ENCODE data around the gene DDX54.

Gene DDX54

GRCh38 chr12:113232840-113233585, 47.7 kb upstream of the DDX54 start:
- peak overlapping the region in 1 of 2 experiments; percentile 1 for H3K4me3 ChIP-seq (ENCODE audit: insufficient read depth in 1 of 2, low read depth in 1 of 2, low read length in 2 of 2)
- H3K36me3 ChIP-seq (ENCODE audit: control insufficient read depth in 1 of 2, insufficient read depth in 2 of 2, low read depth in 1 of 2, low read length in 2 of 2): peaks cover 31 to 71% of the 10 kb centered on the region in 2 experiments
- peaks cover 7% of the 10 kb centered on the region for H3K9me3 ChIP-seq (ENCODE audit: control insufficient read depth, low read length)
- no peak overlapping the region for H2BK15ac ChIP-seq (ENCODE audit: low read depth, poor library complexity, severe bottlenecking)
- H2AFZ ChIP-seq (ENCODE audit: low read depth, low read length): no peak overlapping the region
- H4K8ac ChIP-seq (ENCODE audit: low read length): no peak overlapping the region
- H3K4me1 ChIP-seq (ENCODE audit: control insufficient read depth, insufficient read depth, low read depth, low read length): peaks cover 38% of the 10 kb centered on the region
- H2AK5ac ChIP-seq (ENCODE audit: low read length, severe bottlenecking): peak overlapping the region; percentile 99
- H3K79me1 ChIP-seq (replicated peaks; ENCODE audit: low read length, poor library complexity, severe bottlenecking): peaks cover 10% of the 10 kb centered on the region
- no peak overlapping the region for H2BK120ac ChIP-seq (ENCODE audit: low read depth, low read length)
- H3K14ac ChIP-seq (ENCODE audit: low read length in 2 of 2): no peak overlapping the region
- WGBS: 81% methylated on average over 25 of the region's 25 CpGs
- peak overlapping the region; percentile 74 for H3K9ac ChIP-seq (ENCODE audit: low read length)
- H3K18ac ChIP-seq (ENCODE audit: low read depth in 1 of 2, low read length in 2 of 2): no peak overlapping the region
- no peak overlapping the region for H2BK5ac ChIP-seq (ENCODE audit: low read depth, low read length, poor library complexity, severe bottlenecking)
- H2BK12ac ChIP-seq (ENCODE audit: low read length in 2 of 2): no peak overlapping the region
- no peak overlapping the region for H3K23ac ChIP-seq (ENCODE audit: low read length in 2 of 2)
- H3K27ac ChIP-seq (ENCODE audit: low read length, poor library complexity, severe bottlenecking): peak overlapping the region; percentile 95
- peak overlapping the region; percentile 34 for H4K91ac ChIP-seq (ENCODE audit: low read length)
- no peak overlapping the region for H3K4ac ChIP-seq (ENCODE audit: low read depth in 1 of 2, low read length in 2 of 2)
- H3K4me2 ChIP-seq (ENCODE audit: low read length, poor library complexity, severe bottlenecking): peak overlapping the region; percentile 2
- no peak for DNase-seq
- no peaks in the 10 kb centered on the region for H3K27me3 ChIP-seq (ENCODE audit: control insufficient read depth in 1 of 2, insufficient read depth in 1 of 2, low read length in 2 of 2)

- H2BK15ac ChIP-seq (ENCODE audit: low read depth, poor library complexity, severe bottlenecking): no peak overlapping the region
- no peaks in the 10 kb centered on the region for H3K27me3 ChIP-seq (ENCODE audit: control insufficient read depth in 1 of 2, insufficient read depth in 1 of 2, low read length in 2 of 2)
- peaks cover 38% of the 10 kb centered on the region for H3K4me1 ChIP-seq (ENCODE audit: control insufficient read depth, insufficient read depth, low read depth, low read length)
- H3K4me3 ChIP-seq (ENCODE audit: insufficient read depth in 1 of 2, low read depth in 1 of 2, low read length in 2 of 2): peak overlapping the region in 1 of 2 experiments; percentile 1
- no peak for DNase-seq
- H3K4ac ChIP-seq (ENCODE audit: low read depth in 1 of 2, low read length in 2 of 2): peak overlapping the region; percentile 57 to 75
- H2AFZ ChIP-seq (ENCODE audit: low read depth, low read length): no peak overlapping the region
- H3K9me3 ChIP-seq (ENCODE audit: control insufficient read depth, low read length): peaks cover 7% of the 10 kb centered on the region
- peak overlapping the region; percentile 74 for H3K9ac ChIP-seq (ENCODE audit: low read length)
- H3K36me3 ChIP-seq (ENCODE audit: control insufficient read depth in 1 of 2, insufficient read depth in 2 of 2, low read depth in 1 of 2, low read length in 2 of 2): peaks cover 36 to 73% of the 10 kb centered on the region in 2 experiments
- no peak overlapping the region for H3K23ac ChIP-seq (ENCODE audit: low read length in 2 of 2)
- H2AK5ac ChIP-seq (ENCODE audit: low read length, severe bottlenecking): peak overlapping the region; percentile 99
- WGBS: 87% methylated on average over 18 of the region's 18 CpGs
- no peak overlapping the region for H2BK120ac ChIP-seq (ENCODE audit: low read depth, low read length)
- peak overlapping the region in 1 of 2 experiments; percentile 76 for H2BK12ac ChIP-seq (ENCODE audit: low read length in 2 of 2)
- H2BK5ac ChIP-seq (ENCODE audit: low read depth, low read length, poor library complexity, severe bottlenecking): peak overlapping the region; percentile 93
- no peak overlapping the region for H4K8ac ChIP-seq (ENCODE audit: low read length)
- H3K4me2 ChIP-seq (ENCODE audit: low read length, poor library complexity, severe bottlenecking): no peak overlapping the region
- peaks cover 13% of the 10 kb centered on the region for H3K79me1 ChIP-seq (replicated peaks; ENCODE audit: low read length, poor library complexity, severe bottlenecking)
- peak overlapping the region; percentile 3 to 74 for H3K18ac ChIP-seq (ENCODE audit: low read depth in 1 of 2, low read length in 2 of 2)
- H3K27ac ChIP-seq (ENCODE audit: low read length, poor library complexity, severe bottlenecking): peak overlapping the region; percentile 95
- no peak overlapping the region for H3K14ac ChIP-seq (ENCODE audit: low read length in 2 of 2)
- peak overlapping the region; percentile 77 for H4K91ac ChIP-seq (ENCODE audit: low read length)
Observed at GRCh38 chr12:113232089-113232839, 47.0 kb upstream of the DDX54 start.

- Histone ChIP-seq H3K4ac (ENCODE audit: low read depth in 1 of 2, low read length in 2 of 2) (peak overlapping the region; percentile 57 to 75), H3K14ac (ENCODE audit: low read length in 2 of 2) (no peak overlapping the region), H4K8ac (ENCODE audit: low read length) (no peak overlapping the region), H3K4me3 (ENCODE audit: insufficient read depth in 1 of 2, low read depth in 1 of 2, low read length in 2 of 2) (no peak overlapping the region), H2AK5ac (ENCODE audit: low read length, severe bottlenecking) (peak overlapping the region; percentile 99), H3K9me3 (ENCODE audit: control insufficient read depth, low read length) (peaks cover 7% of the 10 kb centered on the region), H3K79me1 (replicated peaks; ENCODE audit: low read length, poor library complexity, severe bottlenecking) (peaks cover 14% of the 10 kb centered on the region), H2BK12ac (ENCODE audit: low read length in 2 of 2) (peak overlapping the region; percentile 76 to 83), H3K18ac (ENCODE audit: low read depth in 1 of 2, low read length in 2 of 2) (peak overlapping the region; percentile 63 to 74), H3K4me1 (ENCODE audit: control insufficient read depth, insufficient read depth, low read depth, low read length) (peaks cover 35% of the 10 kb centered on the region), H3K4me2 (ENCODE audit: low read length, poor library complexity, severe bottlenecking) (no peak overlapping the region), H3K36me3 (ENCODE audit: control insufficient read depth in 1 of 2, insufficient read depth in 2 of 2, low read depth in 1 of 2, low read length in 2 of 2) (peaks cover 43 to 80% of the 10 kb centered on the region in 2 experiments), H3K27me3 (ENCODE audit: control insufficient read depth in 1 of 2, insufficient read depth in 1 of 2, low read length in 2 of 2) (no peaks in the 10 kb centered on the region), H2BK5ac (ENCODE audit: low read depth, low read length, poor library complexity, severe bottlenecking) (peak overlapping the region; percentile 93), H2AFZ (ENCODE audit: low read depth, low read length) (peak overlapping the region; percentile 20), H3K27ac (ENCODE audit: low read length, poor library complexity, severe bottlenecking) (peak overlapping the region; percentile 95), H3K9ac (ENCODE audit: low read length) (no peak overlapping the region), H4K91ac (ENCODE audit: low read length) (peak overlapping the region; percentile 77), H3K23ac (ENCODE audit: low read length in 2 of 2) (peak overlapping the region in 1 of 2 experiments; percentile 27), H2BK15ac (ENCODE audit: low read depth, poor library complexity, severe bottlenecking) (no peak overlapping the region), H2BK120ac (ENCODE audit: low read depth, low read length) (no peak overlapping the region)
- 64% methylated on average over 8 of the region's 8 CpGs for WGBS
- DNase-seq: peak; percentile 59
Observed at GRCh38 chr12:113231235-113232088, 46.2 kb upstream of the DDX54 start.

Data from mesenchymal stem cell (in vitro differentiated cells and primary cell).